HEK293 (cell line): ENCODE data around the gene IPO9.

Experiments used
- CTCF ChIA-PET: fragments of 350-600 bp; formaldehyde crosslinking; extraction: SDS; loops from one replicate; lab custom pipeline; 2021; ENCODE audit warnings: antibody characterized with exemption; lab: Yijun Ruan, JAX
- POLR2A ChIA-PET: fragments of 300-600 bp; formaldehyde crosslinking; extraction: SDS; loops from one replicate; lab custom pipeline; 2020; ENCODE audit warnings: antibody characterized with exemption, inconsistent platforms; lab: Yijun Ruan, JAX
- H3K27ac ChIP-seq: fragments of 200-500 bp; sonication (Bioruptor generic); 2 replicates; pipeline ENCODE4 v1.5.1; 2014; ENCODE audit warnings: low read depth, low read length, control low read depth, inconsistent platforms; ENCODE audit errors: extremely low read depth
- H3K36me3 ChIP-seq, 2 experiments: fragments of 200-500 bp in 1 of 2; sonication (Bioruptor generic) in 1 of 2; 1 replicate in 1 of 2; 2 replicates in 1 of 2; pipeline ENCODE4 v1.5.1; 2014 to 2017; ENCODE audit warnings: inconsistent platforms in 2 of 2, low read length in 2 of 2; ENCODE audit not compliant: control insufficient read depth in 2 of 2, insufficient read depth in 1 of 2
- H3K4me1 ChIP-seq: fragments of 200-500 bp; sonication (Bioruptor generic); 2 replicates; pipeline ENCODE4 v1.5.1; 2014; ENCODE audit warnings: mild to moderate bottlenecking, low read length, inconsistent platforms; ENCODE audit not compliant: control insufficient read depth, insufficient read depth
- H3K4me3 ChIP-seq: 2 replicates; pipeline ENCODE4 v1.5.1; 2011; ENCODE audit warnings: low read depth, mild to moderate bottlenecking, control low read depth, low read length, moderate library complexity
- H3K9me3 ChIP-seq: fragments of 200-500 bp; sonication (Bioruptor generic); 2 replicates; pipeline ENCODE4 v1.5.1; 2014; ENCODE audit warnings: low read depth, low read length, inconsistent platforms; ENCODE audit not compliant: control insufficient read depth, insufficient read depth
- BCL11B ChIP-seq: fragments of 450-650 bp; formaldehyde crosslinking; IDR thresholded peaks from 2 replicates; pipeline ENCODE4 v1.5.1; 2016; ENCODE audit warnings: low read depth, missing biosample characterization, missing genetic modification characterization
- HOXC10 ChIP-seq: sonication (generic); formaldehyde crosslinking; IDR thresholded peaks from 2 replicates; pipeline ENCODE4 v1.8.1; 2023; ENCODE audit warnings: mild to moderate bottlenecking, missing genetic modification reagents
- KLF1 ChIP-seq: fragments of 450-650 bp; formaldehyde crosslinking; IDR thresholded peaks from 2 replicates; pipeline ENCODE4 v1.5.1; 2016; ENCODE audit warnings: missing biosample characterization, missing genetic modification characterization
- KLF16 ChIP-seq: fragments of 450-650 bp; formaldehyde crosslinking; IDR thresholded peaks from 2 replicates; pipeline ENCODE4 v1.5.1; 2017; ENCODE audit warnings: missing biosample characterization, missing genetic modification characterization
- KLF7 ChIP-seq: fragments of 450-650 bp; formaldehyde crosslinking; IDR thresholded peaks from 2 replicates; pipeline ENCODE4 v1.5.1; 2016; ENCODE audit warnings: missing biosample characterization, missing genetic modification characterization, borderline replicate concordance
- SP3 ChIP-seq: fragments of 450-650 bp; formaldehyde crosslinking; IDR thresholded peaks from 2 replicates; pipeline ENCODE4 v1.5.1; 2016; ENCODE audit warnings: missing biosample characterization, missing genetic modification characterization
- TRIM28 ChIP-seq: IDR thresholded peaks from 2 replicates; pipeline ENCODE4 v1.6.1; 2011; ENCODE audit warnings: low read length, control low read depth, borderline replicate concordance
- YY2 ChIP-seq: fragments of 450-650 bp; formaldehyde crosslinking; IDR thresholded peaks from 2 replicates; pipeline ENCODE4 v1.5.1; 2016; ENCODE audit warnings: missing biosample characterization, missing genetic modification characterization
- ZBTB44 ChIP-seq: fragments of 450-650 bp; IDR thresholded peaks from 2 replicates; pipeline ENCODE4 v1.5.1; 2018; ENCODE audit warnings: missing biosample characterization, mild to moderate bottlenecking, missing genetic modification characterization
- ZBTB49 ChIP-seq: fragments of 450-650 bp; formaldehyde crosslinking; IDR thresholded peaks from 2 replicates; pipeline ENCODE4 v1.5.1; 2016; ENCODE audit warnings: missing biosample characterization, missing genetic modification characterization, low read depth
- ZBTB7A ChIP-seq: fragments of 450-650 bp; formaldehyde crosslinking; IDR thresholded peaks from 2 replicates; pipeline ENCODE4 v1.5.1; 2016; ENCODE audit warnings: low read depth, missing biosample characterization, missing genetic modification characterization
- ZFHX2 ChIP-seq: fragments of 450-650 bp; formaldehyde crosslinking; conservative IDR thresholded peaks from 2 replicates; pipeline ENCODE4 v1.5.1; 2016; ENCODE audit warnings: missing biosample characterization, missing genetic modification characterization
- ZFP69B ChIP-seq: fragments of 450-650 bp; formaldehyde crosslinking; IDR thresholded peaks from 2 replicates; pipeline ENCODE4 v1.5.1; 2016; ENCODE audit warnings: missing biosample characterization, missing genetic modification characterization
- ZNF121 ChIP-seq: fragments of 450-650 bp; formaldehyde crosslinking; IDR thresholded peaks from 2 replicates; pipeline ENCODE4 v1.5.1; 2016; ENCODE audit warnings: missing biosample characterization, missing genetic modification characterization
- ZNF157 ChIP-seq: fragments of 450-650 bp; formaldehyde crosslinking; IDR thresholded peaks from 2 replicates; pipeline ENCODE4 v1.5.1; 2016; ENCODE audit warnings: missing biosample characterization, missing genetic modification characterization
- ZNF23 ChIP-seq: fragments of 450-650 bp; formaldehyde crosslinking; IDR thresholded peaks from 2 replicates; pipeline ENCODE4 v1.5.1; 2016; ENCODE audit warnings: missing biosample characterization, missing genetic modification characterization, borderline replicate concordance
- ZNF266 ChIP-seq: fragments of 450-650 bp; formaldehyde crosslinking; IDR thresholded peaks from 2 replicates; pipeline ENCODE4 v1.5.1; 2016; ENCODE audit warnings: missing biosample characterization, missing genetic modification characterization, low read depth
- ZNF302 ChIP-seq: fragments of 450-650 bp; formaldehyde crosslinking; IDR thresholded peaks from 2 replicates; pipeline ENCODE4 v1.5.1; 2016; ENCODE audit warnings: missing biosample characterization, missing genetic modification characterization, low read depth
- ZNF335 ChIP-seq: fragments of 450-650 bp; formaldehyde crosslinking; conservative IDR thresholded peaks from 2 replicates; pipeline ENCODE4 v1.5.1; 2016; ENCODE audit warnings: missing biosample characterization, missing genetic modification characterization
- ZNF398 ChIP-seq: fragments of 450-650 bp; formaldehyde crosslinking; IDR thresholded peaks from 2 replicates; pipeline ENCODE4 v1.5.1; 2017; ENCODE audit warnings: missing biosample characterization, missing genetic modification characterization
- ZNF426 ChIP-seq: fragments of 450-650 bp; formaldehyde crosslinking; IDR thresholded peaks from 2 replicates; pipeline ENCODE4 v1.5.1; 2017; ENCODE audit warnings: missing biosample characterization, missing genetic modification characterization, mild to moderate bottlenecking, inconsistent platforms, moderate library complexity
- ZNF514 ChIP-seq: fragments of 450-650 bp; formaldehyde crosslinking; IDR thresholded peaks from 2 replicates; pipeline ENCODE4 v1.5.1; 2016; ENCODE audit warnings: missing biosample characterization, missing genetic modification characterization
- ZNF549 ChIP-seq: fragments of 450-650 bp; IDR thresholded peaks from 2 replicates; pipeline ENCODE4 v1.5.1; 2018; ENCODE audit warnings: missing biosample characterization, missing genetic modification characterization, mild to moderate bottlenecking, inconsistent platforms, moderate library complexity
- ZNF560 ChIP-seq: fragments of 450-650 bp; formaldehyde crosslinking; IDR thresholded peaks from 2 replicates; pipeline ENCODE4 v1.5.1; 2017; ENCODE audit warnings: missing biosample characterization, missing genetic modification characterization, borderline replicate concordance
- ZNF561 ChIP-seq: fragments of 450-650 bp; IDR thresholded peaks from 2 replicates; pipeline ENCODE4 v1.5.1; 2018; ENCODE audit warnings: missing biosample characterization, missing genetic modification characterization, borderline replicate concordance
- ZNF585B ChIP-seq: fragments of 450-650 bp; formaldehyde crosslinking; IDR thresholded peaks from 2 replicates; pipeline ENCODE4 v1.5.1; 2016; ENCODE audit warnings: missing biosample characterization, missing genetic modification characterization
- ZNF621 ChIP-seq: fragments of 450-650 bp; formaldehyde crosslinking; IDR thresholded peaks from 2 replicates; pipeline ENCODE4 v1.5.1; 2017; ENCODE audit warnings: missing biosample characterization, missing genetic modification characterization
- ZNF624 ChIP-seq: fragments of 450-650 bp; formaldehyde crosslinking; IDR thresholded peaks from 2 replicates; pipeline ENCODE4 v1.5.1; 2017; ENCODE audit warnings: missing biosample characterization, missing genetic modification characterization
- ZNF629 ChIP-seq: fragments of 450-650 bp; formaldehyde crosslinking; IDR thresholded peaks from 2 replicates; pipeline ENCODE4 v1.5.1; 2017; ENCODE audit warnings: missing biosample characterization, missing genetic modification characterization
- ZNF660 ChIP-seq: fragments of 450-650 bp; IDR thresholded peaks from 2 replicates; pipeline ENCODE4 v1.5.1; 2018; ENCODE audit warnings: missing biosample characterization, mild to moderate bottlenecking, missing genetic modification characterization
- ZNF670 ChIP-seq: fragments of 450-650 bp; formaldehyde crosslinking; IDR thresholded peaks from 2 replicates; pipeline ENCODE4 v1.5.1; 2016; ENCODE audit warnings: missing biosample characterization, missing genetic modification characterization, low read depth
- ZNF785 ChIP-seq: fragments of 450-650 bp; formaldehyde crosslinking; IDR thresholded peaks from 2 replicates; pipeline ENCODE4 v1.5.1; 2016; ENCODE audit warnings: missing biosample characterization, missing genetic modification characterization

The IPO9 gene

GRCh38 chr1:201828820-201829774, at the start of gene IPO9:
TSS of gene IPO9 (plus strand) at chr1:201829157. CDS start at chr1:201829210, 53 bp downstream.
- POLR2A ChIA-PET: interaction anchor here (0.6 to 1.6 kb wide), 14 partner anchors 9 to 327 kb away, joined by 3 to 8 read pairs (median 4); partner anchors contain the start of gene NAV1
- Histone ChIP-seq H3K27ac (peak within 1 kb of the TSS; percentile 96), H3K4me1 (0 out of 2 replicates have a peak, but pooled peaks cover 3% of the 10 kb centered on the region), H3K4me3 (peak within 1 kb of the TSS; percentile 98), H3K36me3 (peaks cover 0 to 5% of the 10 kb centered on the region in 2 experiments; a peak in 1 of 3 replicates), H3K9me3 (no peaks in the 10 kb centered on the region)
- CTCF ChIA-PET: interaction anchor here (0.6 to 4.0 kb wide), 21 partner anchors 8 to 910 kb away, joined by 3 to 36 read pairs (median 3); no protein-coding TSS in a partner anchor
- TF ChIP-seq KLF16 (tag by site-specific recombination) (no peak), ZNF302 (tag by site-specific recombination) (no peak), ZNF23 (no peak), ZNF514 (tag by site-specific recombination) (no peak), ZNF624 (no peak), ZNF426 (tag by site-specific recombination) (no peak), ZNF660 (peak; percentile 77; the same call in 1 of the 2 replicates), ZFHX2 (tag by site-specific recombination) (peak; percentile 50), TRIM28 (no peak), BCL11B (tag by site-specific recombination) (peak; percentile 55; the same call in 1 of the 2 replicates), ZNF560 (tag by site-specific recombination) (no peak), ZNF121 (tag by site-specific recombination) (peak; percentile 52; the same call in 1 of the 2 replicates), KLF1 (tag by site-specific recombination) (peak; percentile 49), ZNF629 (tag by site-specific recombination) (peak; percentile 61; the same call in 1 of the 2 replicates), ZFP69B (0 out of 2 replicates have a peak, but pooled peaks have one; percentile 44), ZNF670 (tag by site-specific recombination) (no peak), ZNF561 (tag by site-specific recombination) (peak; percentile 74; the same call in 1 of the 2 replicates), ZNF785 (peak; percentile 16; the same call in 1 of the 2 replicates), YY2 (tag by site-specific recombination) (peak; percentile 91), ZNF621 (tag by site-specific recombination) (no peak), ZNF585B (tag by site-specific recombination) (0 out of 2 replicates have a peak, but pooled peaks have one; percentile 27), SP3 (peak; percentile 69), ZNF266 (no peak), ZNF398 (tag by site-specific recombination) (peak; percentile 45; the same call in 1 of the 2 replicates), ZBTB44 (tag by site-specific recombination) (peak; percentile 29; the same call in 1 of the 2 replicates), ZBTB49 (tag by site-specific recombination) (no peak), ZNF549 (tag by site-specific recombination) (no peak), ZNF335 (tag by site-specific recombination) (peak; percentile 98), ZNF157 (tag by site-specific recombination) (no peak), ZBTB7A (tag by site-specific recombination) (peak; percentile 26; the same call in 1 of the 2 replicates), KLF7 (peak; percentile 35; the same call in 1 of the 2 replicates), HOXC10 (no peak)
